K562 (cell line): ENCODE measurements around the gene TTC31. TPM values are rescaled to one million over a fixed set of nuclear protein-coding genes. Genes with fewer than 3 reads are reported as not detected.
A peak's percentile ranks its signal among the peaks of the same experiment; 100 is the strongest.

Source experiments
- RFX1 ChIP-seq: fragments of 450-650 bp; IDR thresholded peaks from 2 replicates; pipeline ENCODE4 v1.6.1; 2016; ENCODE audit warnings: mild to moderate bottlenecking, moderate library complexity
- ZNF165 ChIP-seq: fragments of 250-450 bp; sonication (Bioruptor Pico); IDR thresholded peaks from 2 replicates; pipeline ENCODE4 v1.4.0; 2020; ENCODE audit warnings: borderline replicate concordance
- polyA plus RNA-seq, 8 experiments: library from polyadenylated mRNA; depleted of rRNA in 4 of 8; stranded (reverse) in 5 of 8; unstranded in 3 of 8; fragments of >200 nt; fragmentation: Nextera tagmentation in 2 of 8; fragmentation: Illumina TruSeq in 1 of 8; extraction: Ambion mirVana in 2 of 8; extraction: Trizol in 1 of 8; gene quantifications; 2 replicates each; pipeline versions ENCODE4 v1.2.1 to v1.2.3, GENCODE V29; 2011 to 2014; ENCODE audit warnings: inconsistent platforms in 1 of 8, missing spikeins in 1 of 8
- total RNA-seq, 7 experiments: library from RNA; depleted of rRNA in 6 of 7; stranded (reverse); fragments of >200 nt in 6 of 7; fragmentation: Illumina TruSeq in 2 of 7; extraction: Trizol in 2 of 7; gene quantifications; 2 replicates each; pipeline versions ENCODE4 v1.2.1 to v1.2.3, GENCODE V29; 2011 to 2021; ENCODE audit warnings: low replicate concordance in 1 of 7
- TF ChIP-seq, protein P1 (sequence below), 2 experiments: fragments of 450-650 bp; IDR thresholded peaks; 2 replicates each; pipeline ENCODE4 v1.6.1; 2016; ENCODE audit warnings: mild to moderate bottlenecking in 2 of 2, borderline replicate concordance in 1 of 2, low read depth in 1 of 2, moderate library complexity in 1 of 2
- TF ChIP-seq, protein P2 (sequence below): fragments of 250-450 bp; sonication (Bioruptor Pico); IDR thresholded peaks from 2 replicates; pipeline ENCODE4 v1.5.0; 2021
- TF ChIP-seq, protein P3 (sequence below), 3 experiments: fragments of 200-800 bp in 1 of 3; fragments of 250-450 bp in 1 of 3; fragments of 450-650 bp in 1 of 3; sonication (Bioruptor Pico) in 1 of 3; sonication (Bioruptor generic) in 1 of 3; formaldehyde crosslinking in 1 of 3; IDR thresholded peaks; 2 replicates each; pipeline versions ENCODE4 v1.6.1 to v1.8.0; 2016 to 2022; ENCODE audit warnings: mild to moderate bottlenecking in 2 of 3, missing genetic modification characterization in 2 of 3, missing compliant biosample characterization in 1 of 3, moderate library complexity in 1 of 3

TTC31 gene
- total and polyA plus RNA-seq, 9 of the 15 experiments (the other 6 are each of a cell fraction or from before 2014, with no cell fraction given), result 4.7 to 30.5 (median 15.9) TPM

DNA sequence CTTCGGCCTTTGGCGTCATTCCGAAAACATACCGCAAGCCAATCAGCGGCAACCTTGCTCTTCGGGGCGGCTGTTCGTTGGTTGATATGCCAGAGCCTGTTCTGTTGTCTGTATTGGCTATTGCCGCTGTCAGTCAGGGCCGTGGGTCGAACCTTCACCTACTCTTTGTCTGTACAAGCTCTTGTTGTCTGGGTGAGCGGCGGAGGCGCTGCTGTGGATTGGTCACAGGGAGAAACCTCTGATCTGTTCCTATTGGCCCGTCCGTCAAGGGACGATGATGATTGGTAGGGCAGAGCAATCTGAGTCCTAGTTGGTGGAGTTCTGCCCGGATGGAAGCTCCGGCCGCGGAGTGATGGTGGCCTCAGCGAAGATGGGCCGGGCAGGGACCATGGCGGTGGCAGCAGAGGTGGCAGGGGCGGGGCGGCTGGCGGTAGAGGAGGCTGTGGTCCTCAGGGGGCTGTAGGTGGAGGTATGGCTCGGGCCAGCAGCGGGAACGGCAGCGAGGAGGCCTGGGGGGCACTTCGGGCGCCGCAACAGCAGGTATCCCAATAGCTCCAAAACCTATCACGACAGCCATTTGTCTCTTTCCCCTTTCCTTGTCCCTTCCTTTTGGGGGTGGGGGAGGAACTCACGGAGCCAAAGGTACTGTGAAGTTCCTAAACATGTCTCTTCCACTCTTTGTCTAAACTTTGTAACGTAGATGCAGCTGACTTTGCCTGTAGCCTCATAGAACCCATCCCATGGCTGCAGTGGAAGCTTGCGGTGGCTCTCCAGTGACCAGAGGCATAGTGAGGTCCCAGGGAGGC is 24.5 kb upstream of the TTC31 start, which contains the start of gene WBP1 (continued):
- TF ChIP-seq, protein P1, sequence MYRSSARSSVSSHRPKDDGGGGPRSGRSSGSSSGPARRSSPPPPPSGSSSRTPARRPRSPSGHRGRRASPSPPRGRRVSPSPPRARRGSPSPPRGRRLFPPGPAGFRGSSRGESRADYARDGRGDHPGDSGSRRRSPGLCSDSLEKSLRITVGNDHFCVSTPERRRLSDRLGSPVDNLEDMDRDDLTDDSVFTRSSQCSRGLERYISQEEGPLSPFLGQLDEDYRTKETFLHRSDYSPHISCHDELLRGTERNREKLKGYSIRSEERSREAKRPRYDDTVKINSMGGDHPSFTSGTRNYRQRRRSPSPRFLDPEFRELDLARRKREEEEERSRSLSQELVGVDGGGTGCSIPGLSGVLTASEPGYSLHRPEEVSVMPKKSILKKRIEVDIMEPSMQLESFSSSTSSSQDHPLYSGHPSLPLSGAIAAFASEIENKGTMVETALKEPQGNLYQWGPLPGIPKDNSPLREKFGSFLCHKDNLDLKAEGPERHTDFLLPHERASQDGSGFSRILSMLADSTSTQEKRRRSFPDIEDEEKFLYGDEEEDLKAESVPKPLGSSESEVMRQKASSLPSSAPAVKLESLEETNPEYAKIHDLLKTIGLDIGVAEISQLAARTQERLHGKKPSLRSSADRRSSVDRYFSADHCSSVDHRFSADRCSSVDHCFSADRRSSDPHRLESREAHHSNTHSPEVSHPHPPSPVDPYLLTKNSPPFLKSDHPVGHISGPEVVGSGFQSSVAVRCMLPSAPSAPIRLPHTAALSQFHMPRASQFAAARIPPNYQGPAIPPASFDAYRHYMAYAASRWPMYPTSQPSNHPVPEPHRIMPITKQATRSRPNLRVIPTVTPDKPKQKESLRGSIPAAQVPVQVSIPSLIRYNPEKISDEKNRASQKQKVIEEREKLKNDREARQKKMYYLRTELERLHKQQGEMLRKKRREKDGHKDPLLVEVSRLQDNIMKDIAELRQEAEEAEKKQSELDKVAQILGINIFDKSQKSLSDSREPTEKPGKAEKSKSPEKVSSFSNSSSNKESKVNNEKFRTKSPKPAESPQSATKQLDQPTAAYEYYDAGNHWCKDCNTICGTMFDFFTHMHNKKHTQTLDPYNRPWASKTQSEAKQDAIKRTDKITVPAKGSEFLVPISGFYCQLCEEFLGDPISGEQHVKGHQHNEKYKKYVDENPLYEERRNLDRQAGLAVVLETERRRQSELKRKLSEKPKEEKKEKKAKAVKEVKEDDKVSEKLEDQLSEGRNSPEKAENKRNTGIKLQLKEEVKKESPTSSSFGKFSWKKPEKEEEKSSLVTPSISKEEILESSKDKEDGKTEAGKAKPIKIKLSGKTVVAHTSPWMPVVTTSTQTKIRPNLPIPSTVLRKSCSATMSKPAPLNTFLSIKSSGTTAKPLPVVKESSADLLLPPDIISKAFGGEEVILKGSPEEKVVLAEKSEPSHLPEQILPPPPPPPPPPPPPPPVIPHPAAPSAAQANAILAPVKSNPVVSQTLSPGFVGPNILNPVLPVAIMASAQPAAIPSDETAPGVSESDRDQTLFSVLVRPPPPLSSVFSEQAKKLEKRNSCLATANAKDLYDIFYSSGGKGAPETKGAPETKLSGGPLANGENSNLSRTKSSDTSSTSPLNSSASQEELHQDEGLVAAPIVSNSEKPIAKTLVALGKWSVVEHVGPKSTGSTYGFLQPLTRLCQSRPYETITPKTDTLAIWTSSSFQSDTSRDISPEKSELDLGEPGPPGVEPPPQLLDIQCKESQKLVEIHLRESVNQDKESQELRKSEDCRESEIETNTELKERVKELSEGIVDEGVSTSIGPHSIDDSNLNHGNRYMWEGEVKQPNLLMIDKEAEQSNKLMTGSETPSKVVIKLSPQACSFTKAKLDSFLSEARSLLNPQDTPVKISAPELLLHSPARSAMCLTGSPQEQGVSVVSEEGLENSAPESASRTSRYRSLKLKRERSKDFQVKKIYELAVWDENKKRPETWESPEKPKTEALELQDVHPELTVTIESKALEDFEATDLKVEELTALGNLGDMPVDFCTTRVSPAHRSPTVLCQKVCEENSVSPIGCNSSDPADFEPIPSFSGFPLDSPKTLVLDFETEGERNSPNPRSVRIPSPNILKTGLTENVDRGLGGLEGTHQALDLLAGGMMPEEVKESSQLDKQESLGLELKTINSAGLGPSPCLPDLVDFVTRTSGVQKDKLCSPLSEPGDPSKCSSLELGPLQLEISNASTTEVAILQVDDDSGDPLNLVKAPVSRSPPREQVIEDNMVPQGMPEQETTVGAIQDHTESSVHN (IDR thresholded peaks at IDR 0.05; ENCODE audit: borderline replicate concordance in 1 of 2, low read depth in 1 of 2), result no peak
- TF ChIP-seq RFX1, result peak; percentile 81
- TF ChIP-seq ZNF165, result no peak
- TF ChIP-seq, protein P2, sequence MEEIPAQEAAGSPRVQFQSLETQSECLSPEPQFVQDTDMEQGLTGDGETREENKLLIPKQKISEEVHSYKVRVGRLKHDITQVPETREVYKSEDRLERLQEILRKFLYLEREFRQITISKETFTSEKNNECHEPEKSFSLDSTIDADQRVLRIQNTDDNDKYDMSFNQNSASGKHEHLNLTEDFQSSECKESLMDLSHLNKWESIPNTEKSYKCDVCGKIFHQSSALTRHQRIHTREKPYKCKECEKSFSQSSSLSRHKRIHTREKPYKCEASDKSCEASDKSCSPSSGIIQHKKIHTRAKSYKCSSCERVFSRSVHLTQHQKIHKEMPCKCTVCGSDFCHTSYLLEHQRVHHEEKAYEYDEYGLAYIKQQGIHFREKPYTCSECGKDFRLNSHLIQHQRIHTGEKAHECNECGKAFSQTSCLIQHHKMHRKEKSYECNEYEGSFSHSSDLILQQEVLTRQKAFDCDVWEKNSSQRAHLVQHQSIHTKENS (CRISPR knock-in tag), result no peak
- TF ChIP-seq, protein P3, sequence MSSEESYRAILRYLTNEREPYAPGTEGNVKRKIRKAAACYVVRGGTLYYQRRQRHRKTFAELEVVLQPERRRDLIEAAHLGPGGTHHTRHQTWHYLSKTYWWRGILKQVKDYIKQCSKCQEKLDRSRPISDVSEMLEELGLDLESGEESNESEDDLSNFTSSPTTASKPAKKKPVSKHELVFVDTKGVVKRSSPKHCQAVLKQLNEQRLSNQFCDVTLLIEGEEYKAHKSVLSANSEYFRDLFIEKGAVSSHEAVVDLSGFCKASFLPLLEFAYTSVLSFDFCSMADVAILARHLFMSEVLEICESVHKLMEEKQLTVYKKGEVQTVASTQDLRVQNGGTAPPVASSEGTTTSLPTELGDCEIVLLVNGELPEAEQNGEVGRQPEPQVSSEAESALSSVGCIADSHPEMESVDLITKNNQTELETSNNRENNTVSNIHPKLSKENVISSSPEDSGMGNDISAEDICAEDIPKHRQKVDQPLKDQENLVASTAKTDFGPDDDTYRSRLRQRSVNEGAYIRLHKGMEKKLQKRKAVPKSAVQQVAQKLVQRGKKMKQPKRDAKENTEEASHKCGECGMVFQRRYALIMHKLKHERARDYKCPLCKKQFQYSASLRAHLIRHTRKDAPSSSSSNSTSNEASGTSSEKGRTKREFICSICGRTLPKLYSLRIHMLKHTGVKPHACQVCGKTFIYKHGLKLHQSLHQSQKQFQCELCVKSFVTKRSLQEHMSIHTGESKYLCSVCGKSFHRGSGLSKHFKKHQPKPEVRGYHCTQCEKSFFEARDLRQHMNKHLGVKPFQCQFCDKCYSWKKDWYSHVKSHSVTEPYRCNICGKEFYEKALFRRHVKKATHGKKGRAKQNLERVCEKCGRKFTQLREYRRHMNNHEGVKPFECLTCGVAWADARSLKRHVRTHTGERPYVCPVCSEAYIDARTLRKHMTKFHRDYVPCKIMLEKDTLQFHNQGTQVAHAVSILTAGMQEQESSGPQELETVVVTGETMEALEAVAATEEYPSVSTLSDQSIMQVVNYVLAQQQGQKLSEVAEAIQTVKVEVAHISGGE (CRISPR knock-in tag; IDR thresholded peaks at IDR 0.05), result peak in 2 of 3 experiments; percentile 37 to 84; a peak in 3 of 6 replicates
